ENCODE data around the gene BACH2. TPM values are rescaled to one million over a fixed set of nuclear protein-coding genes. Genes with fewer than 3 reads are reported as not detected.

Gene BACH2
- total RNA-seq, 4 donors from 2014 or later: 8.5 to 20.0 (median 13.3) TPM

DNA sequence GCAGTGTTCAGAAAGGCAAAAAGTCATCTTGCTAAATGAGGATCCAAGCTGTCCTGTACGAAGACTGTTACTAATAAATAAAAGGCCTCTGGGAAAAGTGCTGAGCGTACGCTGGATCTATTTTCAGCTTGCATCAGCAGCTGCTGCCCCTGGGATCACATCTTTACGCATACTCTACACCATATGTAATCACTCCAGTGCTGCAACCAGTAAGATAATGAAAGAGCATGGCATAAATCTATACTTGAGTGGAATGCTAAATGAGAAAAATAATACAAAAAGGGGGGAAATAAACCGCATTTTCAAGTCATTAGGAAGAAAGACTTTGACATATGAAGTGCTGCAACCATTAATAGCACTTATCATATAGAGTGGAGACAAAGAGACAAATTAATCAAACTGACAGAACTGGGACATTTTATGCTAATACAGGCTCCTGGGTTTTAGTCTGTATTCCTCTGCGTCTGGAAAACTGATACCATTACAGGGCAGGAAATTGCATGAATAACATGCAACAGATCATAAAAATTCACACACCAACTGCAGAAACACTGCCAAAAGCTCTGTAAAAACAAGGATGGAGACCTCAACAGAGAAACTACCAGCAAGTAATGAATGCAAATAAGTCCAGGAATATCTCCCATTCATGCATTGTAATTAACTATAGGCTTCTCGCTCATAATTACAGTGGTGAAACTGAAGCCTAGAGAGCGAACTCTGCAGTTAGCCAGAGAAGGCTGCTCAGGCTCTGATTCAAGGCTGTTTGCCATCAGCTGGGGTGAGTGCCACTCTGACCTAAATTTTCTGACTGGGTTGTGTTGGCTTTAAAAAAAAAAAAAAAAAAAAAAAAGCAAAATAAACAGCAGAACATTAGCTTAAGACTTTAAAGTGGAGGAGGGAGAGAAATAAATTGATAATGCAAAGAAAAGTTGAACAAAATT, 318.6 kb downstream of the BACH2 start:
- Histone ChIP-seq H3K4me3 (no peak overlapping the region), H3K4me1 (peaks cover 11% of the 10 kb centered on the region), H3K9me3 (no peaks in the 10 kb centered on the region), H3K27me3 (no peaks in the 10 kb centered on the region), H3K27ac (no peak overlapping the region), H3K36me3 (no peaks in the 10 kb centered on the region)
- 53% methylated on average over 8 of the region's 8 CpGs for WGBS
- no peak for DNase-seq (ENCODE audit: low spot score in 2 of 2)
- TF ChIP-seq POLR2A (IDR thresholded peaks at IDR 0.05): no peak
- TF ChIP-seq, protein P1, sequence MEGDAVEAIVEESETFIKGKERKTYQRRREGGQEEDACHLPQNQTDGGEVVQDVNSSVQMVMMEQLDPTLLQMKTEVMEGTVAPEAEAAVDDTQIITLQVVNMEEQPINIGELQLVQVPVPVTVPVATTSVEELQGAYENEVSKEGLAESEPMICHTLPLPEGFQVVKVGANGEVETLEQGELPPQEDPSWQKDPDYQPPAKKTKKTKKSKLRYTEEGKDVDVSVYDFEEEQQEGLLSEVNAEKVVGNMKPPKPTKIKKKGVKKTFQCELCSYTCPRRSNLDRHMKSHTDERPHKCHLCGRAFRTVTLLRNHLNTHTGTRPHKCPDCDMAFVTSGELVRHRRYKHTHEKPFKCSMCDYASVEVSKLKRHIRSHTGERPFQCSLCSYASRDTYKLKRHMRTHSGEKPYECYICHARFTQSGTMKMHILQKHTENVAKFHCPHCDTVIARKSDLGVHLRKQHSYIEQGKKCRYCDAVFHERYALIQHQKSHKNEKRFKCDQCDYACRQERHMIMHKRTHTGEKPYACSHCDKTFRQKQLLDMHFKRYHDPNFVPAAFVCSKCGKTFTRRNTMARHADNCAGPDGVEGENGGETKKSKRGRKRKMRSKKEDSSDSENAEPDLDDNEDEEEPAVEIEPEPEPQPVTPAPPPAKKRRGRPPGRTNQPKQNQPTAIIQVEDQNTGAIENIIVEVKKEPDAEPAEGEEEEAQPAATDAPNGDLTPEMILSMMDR (IDR thresholded peaks at IDR 0.05): no peak
- TF ChIP-seq EP300 (IDR thresholded peaks at IDR 0.05): no peak
- no peak for TF ChIP-seq POLR2AphosphoS5 (IDR thresholded peaks at IDR 0.05)

DNA sequence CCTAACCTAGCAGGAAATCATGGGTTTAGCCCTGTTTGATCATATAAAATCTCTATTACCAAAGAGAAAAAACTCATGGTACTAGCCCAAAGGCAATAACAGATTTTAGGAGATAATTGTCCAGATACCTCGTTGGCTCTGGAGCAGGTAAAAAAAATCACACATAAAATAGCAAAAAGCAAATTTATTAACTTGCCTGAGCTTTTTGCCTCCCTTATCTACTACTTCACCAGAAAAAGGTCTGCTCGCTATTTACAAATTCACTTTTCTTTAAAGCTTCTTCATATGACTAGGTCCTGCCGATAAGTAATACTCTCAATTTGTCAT, 320.0 kb downstream of the BACH2 start:
- DNase-seq (ENCODE audit: low spot score in 2 of 2): no peak
- no peak overlapping the region for H3K27ac ChIP-seq
- no peaks in the 10 kb centered on the region for H3K27me3 ChIP-seq
- TF ChIP-seq, protein P1 (IDR thresholded peaks at IDR 0.05): no peak
- TF ChIP-seq POLR2A (IDR thresholded peaks at IDR 0.05) (no peak), EP300 (IDR thresholded peaks at IDR 0.05) (no peak), POLR2AphosphoS5 (IDR thresholded peaks at IDR 0.05) (no peak)
- peaks cover 11% of the 10 kb centered on the region for H3K4me1 ChIP-seq
- WGBS: 84% methylated on average over 3 of the region's 3 CpGs
- H3K36me3 ChIP-seq: no peaks in the 10 kb centered on the region
- no peak overlapping the region for H3K4me3 ChIP-seq
- H3K9me3 ChIP-seq: no peaks in the 10 kb centered on the region

DNA sequence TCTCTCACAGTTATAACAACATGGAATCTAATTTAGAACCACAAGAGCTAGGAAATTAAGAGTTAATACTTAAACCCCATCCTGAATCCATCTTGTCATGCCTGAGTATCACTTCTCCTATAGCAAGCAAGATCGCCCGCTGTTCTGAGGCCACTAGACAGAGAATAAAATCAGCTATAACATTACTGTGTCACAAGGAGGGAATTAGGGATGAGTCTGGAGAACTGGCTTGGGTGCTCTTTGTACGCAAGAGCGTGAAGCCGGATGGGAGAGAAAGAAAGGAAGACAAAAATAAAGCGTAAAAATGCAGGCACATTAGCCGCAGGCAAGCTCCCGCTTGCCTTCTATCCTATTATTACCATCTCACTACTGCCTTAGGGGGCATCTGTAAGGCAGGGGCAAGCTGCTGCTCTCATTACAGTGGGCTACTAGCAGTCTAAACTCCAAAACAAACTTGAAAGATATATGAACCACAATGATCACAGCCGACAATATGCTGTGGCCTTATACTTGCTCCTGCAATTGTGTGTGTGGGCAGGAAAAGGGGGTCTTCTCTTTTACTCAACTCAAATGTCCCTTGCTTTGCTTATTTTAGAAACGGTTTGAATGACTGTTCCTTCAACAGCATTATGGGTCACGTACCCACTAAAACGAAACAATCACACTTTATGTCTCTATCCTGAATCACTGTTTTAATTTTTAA, 320.5 kb downstream of the BACH2 start:
- H3K27me3 ChIP-seq: no peaks in the 10 kb centered on the region

GRCh38 chr6:89975366-89975765, 321.3 kb downstream of the BACH2 start:
- H3K27ac ChIP-seq: no peak overlapping the region
- no peak for DNase-seq (ENCODE audit: low spot score in 2 of 2)

More for the DNA sequence above, 320.5 kb downstream of the BACH2 start:
- TF ChIP-seq EP300 (IDR thresholded peaks at IDR 0.05) (no peak), POLR2AphosphoS5 (IDR thresholded peaks at IDR 0.05) (no peak), POLR2A (IDR thresholded peaks at IDR 0.05) (no peak)
- TF ChIP-seq, protein P1 (IDR thresholded peaks at IDR 0.05): no peak
- WGBS: 85% methylated on average over 12 of the region's 12 CpGs
- no peaks in the 10 kb centered on the region for H3K9me3 ChIP-seq
- no peaks in the 10 kb centered on the region for H3K36me3 ChIP-seq
- peaks cover 13% of the 10 kb centered on the region for H3K4me1 ChIP-seq
- no peak overlapping the region for H3K27ac ChIP-seq
- DNase-seq (ENCODE audit: low spot score in 2 of 2): no peak
- no peak overlapping the region for H3K4me3 ChIP-seq

More at GRCh38 chr6:89975366-89975765, 321.3 kb downstream of the BACH2 start:
- 70% methylated on average over 1 of the region's 1 CpG for WGBS
- Histone ChIP-seq H3K27me3 (no peaks in the 10 kb centered on the region), H3K9me3 (no peaks in the 10 kb centered on the region), H3K36me3 (no peaks in the 10 kb centered on the region), H3K4me1 (peaks cover 19% of the 10 kb centered on the region), H3K4me3 (no peak overlapping the region)
- TF ChIP-seq, protein P1 (IDR thresholded peaks at IDR 0.05): no peak
- TF ChIP-seq POLR2A (IDR thresholded peaks at IDR 0.05): no peak
- TF ChIP-seq EP300 (IDR thresholded peaks at IDR 0.05): no peak
- TF ChIP-seq POLR2AphosphoS5 (IDR thresholded peaks at IDR 0.05): no peak
